ENCODE measurements around the gene PARP6.

GRCh38 chr15:72288796-72289596 lies 16.6 kb upstream of the PARP6 start:
- TF ChIP-seq, protein P1, sequence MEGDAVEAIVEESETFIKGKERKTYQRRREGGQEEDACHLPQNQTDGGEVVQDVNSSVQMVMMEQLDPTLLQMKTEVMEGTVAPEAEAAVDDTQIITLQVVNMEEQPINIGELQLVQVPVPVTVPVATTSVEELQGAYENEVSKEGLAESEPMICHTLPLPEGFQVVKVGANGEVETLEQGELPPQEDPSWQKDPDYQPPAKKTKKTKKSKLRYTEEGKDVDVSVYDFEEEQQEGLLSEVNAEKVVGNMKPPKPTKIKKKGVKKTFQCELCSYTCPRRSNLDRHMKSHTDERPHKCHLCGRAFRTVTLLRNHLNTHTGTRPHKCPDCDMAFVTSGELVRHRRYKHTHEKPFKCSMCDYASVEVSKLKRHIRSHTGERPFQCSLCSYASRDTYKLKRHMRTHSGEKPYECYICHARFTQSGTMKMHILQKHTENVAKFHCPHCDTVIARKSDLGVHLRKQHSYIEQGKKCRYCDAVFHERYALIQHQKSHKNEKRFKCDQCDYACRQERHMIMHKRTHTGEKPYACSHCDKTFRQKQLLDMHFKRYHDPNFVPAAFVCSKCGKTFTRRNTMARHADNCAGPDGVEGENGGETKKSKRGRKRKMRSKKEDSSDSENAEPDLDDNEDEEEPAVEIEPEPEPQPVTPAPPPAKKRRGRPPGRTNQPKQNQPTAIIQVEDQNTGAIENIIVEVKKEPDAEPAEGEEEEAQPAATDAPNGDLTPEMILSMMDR (IDR thresholded peaks at IDR 0.05; ENCODE audit: low read depth, low read length, missing input control), result no peak
- TF ChIP-seq FOXA1 (IDR thresholded peaks at IDR 0.05), result no peak
- TF ChIP-seq, protein P2, sequence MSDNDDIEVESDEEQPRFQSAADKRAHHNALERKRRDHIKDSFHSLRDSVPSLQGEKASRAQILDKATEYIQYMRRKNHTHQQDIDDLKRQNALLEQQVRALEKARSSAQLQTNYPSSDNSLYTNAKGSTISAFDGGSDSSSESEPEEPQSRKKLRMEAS (IDR thresholded peaks at IDR 0.05), result no peak
- TF ChIP-seq SP1 (IDR thresholded peaks at IDR 0.05), result no peak
- no peak for TF ChIP-seq GABPA (IDR thresholded peaks at IDR 0.05 in 1 of 2, conservative IDR thresholded peaks at IDR 0.05 in 1 of 2)
- TF ChIP-seq, protein P3, sequence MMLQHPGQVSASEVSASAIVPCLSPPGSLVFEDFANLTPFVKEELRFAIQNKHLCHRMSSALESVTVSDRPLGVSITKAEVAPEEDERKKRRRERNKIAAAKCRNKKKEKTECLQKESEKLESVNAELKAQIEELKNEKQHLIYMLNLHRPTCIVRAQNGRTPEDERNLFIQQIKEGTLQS (IDR thresholded peaks at IDR 0.05), result no peak
- TF ChIP-seq, protein P4, sequence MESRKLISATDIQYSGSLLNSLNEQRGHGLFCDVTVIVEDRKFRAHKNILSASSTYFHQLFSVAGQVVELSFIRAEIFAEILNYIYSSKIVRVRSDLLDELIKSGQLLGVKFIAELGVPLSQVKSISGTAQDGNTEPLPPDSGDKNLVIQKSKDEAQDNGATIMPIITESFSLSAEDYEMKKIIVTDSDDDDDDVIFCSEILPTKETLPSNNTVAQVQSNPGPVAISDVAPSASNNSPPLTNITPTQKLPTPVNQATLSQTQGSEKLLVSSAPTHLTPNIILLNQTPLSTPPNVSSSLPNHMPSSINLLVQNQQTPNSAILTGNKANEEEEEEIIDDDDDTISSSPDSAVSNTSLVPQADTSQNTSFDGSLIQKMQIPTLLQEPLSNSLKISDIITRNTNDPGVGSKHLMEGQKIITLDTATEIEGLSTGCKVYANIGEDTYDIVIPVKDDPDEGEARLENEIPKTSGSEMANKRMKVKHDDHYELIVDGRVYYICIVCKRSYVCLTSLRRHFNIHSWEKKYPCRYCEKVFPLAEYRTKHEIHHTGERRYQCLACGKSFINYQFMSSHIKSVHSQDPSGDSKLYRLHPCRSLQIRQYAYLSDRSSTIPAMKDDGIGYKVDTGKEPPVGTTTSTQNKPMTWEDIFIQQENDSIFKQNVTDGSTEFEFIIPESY (IDR thresholded peaks at IDR 0.05), result no peak
- TF ChIP-seq RAD21 (IDR thresholded peaks at IDR 0.05), result no peak

All from liver (tissue), 3 donors.